ENCODE data around the gene PDAP1.

The PDAP1 gene

GRCh38 chr7:99429756-99430155 lies 21.4 kb upstream of the PDAP1 start:
- Histone ChIP-seq H3K4me1 (no peaks in the 10 kb centered on the region), H3K27ac (no peak overlapping the region), H3K4me3 (no peak overlapping the region), H3K36me3 (peaks cover 39 to 95% (median 60%) of the 10 kb centered on the region in 3 donors), H3K27me3 (no peaks in the 10 kb centered on the region), H3K9me3 (no peaks in the 10 kb centered on the region)
- intact Hi-C loops (cut with DNase I; ENCODE audit: low total_unique reads), result no loop called here
- TF ChIP-seq, protein P1, sequence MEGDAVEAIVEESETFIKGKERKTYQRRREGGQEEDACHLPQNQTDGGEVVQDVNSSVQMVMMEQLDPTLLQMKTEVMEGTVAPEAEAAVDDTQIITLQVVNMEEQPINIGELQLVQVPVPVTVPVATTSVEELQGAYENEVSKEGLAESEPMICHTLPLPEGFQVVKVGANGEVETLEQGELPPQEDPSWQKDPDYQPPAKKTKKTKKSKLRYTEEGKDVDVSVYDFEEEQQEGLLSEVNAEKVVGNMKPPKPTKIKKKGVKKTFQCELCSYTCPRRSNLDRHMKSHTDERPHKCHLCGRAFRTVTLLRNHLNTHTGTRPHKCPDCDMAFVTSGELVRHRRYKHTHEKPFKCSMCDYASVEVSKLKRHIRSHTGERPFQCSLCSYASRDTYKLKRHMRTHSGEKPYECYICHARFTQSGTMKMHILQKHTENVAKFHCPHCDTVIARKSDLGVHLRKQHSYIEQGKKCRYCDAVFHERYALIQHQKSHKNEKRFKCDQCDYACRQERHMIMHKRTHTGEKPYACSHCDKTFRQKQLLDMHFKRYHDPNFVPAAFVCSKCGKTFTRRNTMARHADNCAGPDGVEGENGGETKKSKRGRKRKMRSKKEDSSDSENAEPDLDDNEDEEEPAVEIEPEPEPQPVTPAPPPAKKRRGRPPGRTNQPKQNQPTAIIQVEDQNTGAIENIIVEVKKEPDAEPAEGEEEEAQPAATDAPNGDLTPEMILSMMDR (IDR thresholded peaks at IDR 0.05), result no peak
- no peak for DNase-seq

DNA sequence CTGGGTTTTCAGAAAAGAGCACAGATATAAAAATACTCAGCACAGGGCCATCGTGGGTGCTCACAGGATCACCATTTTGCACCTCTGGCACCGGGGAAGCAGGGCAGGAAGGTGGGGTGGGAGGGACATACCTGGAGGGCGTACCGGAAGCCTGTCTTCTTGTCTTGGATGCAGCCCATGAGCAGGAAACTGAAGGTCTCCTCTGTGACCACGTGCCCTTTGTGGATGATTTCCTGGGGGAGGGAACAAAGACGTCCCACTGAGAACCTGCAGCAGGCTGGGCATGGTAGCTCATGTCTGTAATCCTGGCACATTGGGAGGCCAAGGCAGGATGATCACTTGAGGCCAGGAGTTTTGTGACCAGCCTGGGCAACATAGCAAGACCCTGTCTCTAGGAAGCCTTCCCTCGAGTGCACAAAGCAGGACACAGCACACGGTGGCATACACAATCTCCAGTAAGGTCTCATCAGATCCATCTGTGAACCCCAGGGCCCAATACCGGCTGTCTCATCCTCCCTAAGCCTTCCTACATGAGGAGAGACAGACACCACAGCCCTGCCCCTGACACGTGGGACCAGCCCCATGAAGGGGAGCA lies 20.7 kb upstream of the PDAP1 start:
- peaks cover 38 to 95% (median 60%) of the 10 kb centered on the region in 3 donors for H3K36me3 ChIP-seq
- no peaks in the 10 kb centered on the region for H3K9me3 ChIP-seq
- H3K4me3 ChIP-seq, result no peak overlapping the region
- no peaks in the 10 kb centered on the region for H3K27me3 ChIP-seq
- no peak overlapping the region for H3K27ac ChIP-seq
- TF ChIP-seq, protein P1 (IDR thresholded peaks at IDR 0.05), result no peak
- intact Hi-C loops (cut with DNase I; ENCODE audit: low total_unique reads), result no loop called here
- DNase-seq, result no peak
- no peaks in the 10 kb centered on the region for H3K4me1 ChIP-seq

DNA sequence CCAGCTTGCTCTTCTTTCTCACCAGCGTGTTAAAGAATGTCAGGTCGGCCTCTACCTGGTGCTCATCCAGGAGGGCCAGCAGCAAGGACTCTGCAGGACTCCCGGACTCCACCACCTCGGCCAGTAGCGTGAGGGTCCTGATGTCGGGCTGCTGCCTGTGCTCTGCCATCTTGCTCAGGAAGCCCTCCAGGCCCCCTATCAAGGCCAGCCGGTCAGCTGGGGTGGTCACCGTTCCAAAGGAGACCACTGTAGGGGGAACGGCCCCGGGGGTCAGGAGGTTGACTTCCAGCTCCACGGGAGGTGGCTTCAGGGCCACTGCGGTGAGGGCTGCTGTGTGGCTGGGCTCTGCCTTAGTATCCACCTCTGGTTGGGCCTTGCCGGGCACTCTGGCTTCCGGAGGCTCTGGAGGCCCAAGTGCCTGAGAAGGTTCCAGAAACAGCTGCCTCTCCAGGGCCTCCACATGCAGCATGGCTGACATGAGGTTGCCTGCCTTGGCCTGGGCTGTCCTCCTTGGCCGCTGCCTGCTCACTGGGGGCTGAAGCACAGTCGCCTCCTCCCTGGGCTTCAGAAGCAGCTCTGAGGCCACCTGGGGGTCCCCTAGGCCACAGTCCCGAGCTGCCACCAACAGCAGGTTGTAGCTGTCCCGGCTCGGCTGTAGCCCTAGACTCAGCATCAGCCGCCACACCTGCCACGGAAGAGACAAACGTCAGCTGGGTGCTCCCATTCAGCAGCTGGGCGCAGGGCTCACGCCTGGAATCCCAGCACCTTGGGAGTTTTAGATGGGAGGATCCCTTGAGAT lies 16.7 kb upstream of the PDAP1 start:
- no peaks in the 10 kb centered on the region for H3K4me1 ChIP-seq
- no peak overlapping the region for H3K4me3 ChIP-seq
- intact Hi-C loops (cut with DNase I; ENCODE audit: low total_unique reads), result no loop called here
- no peaks in the 10 kb centered on the region for H3K27me3 ChIP-seq
- no peak overlapping the region for H3K27ac ChIP-seq
- H3K9me3 ChIP-seq, result no peaks in the 10 kb centered on the region
- TF ChIP-seq, protein P1 (IDR thresholded peaks at IDR 0.05), result no peak
- peaks cover 39 to 94% (median 48%) of the 10 kb centered on the region in 3 donors for H3K36me3 ChIP-seq
- no peak for DNase-seq

DNA sequence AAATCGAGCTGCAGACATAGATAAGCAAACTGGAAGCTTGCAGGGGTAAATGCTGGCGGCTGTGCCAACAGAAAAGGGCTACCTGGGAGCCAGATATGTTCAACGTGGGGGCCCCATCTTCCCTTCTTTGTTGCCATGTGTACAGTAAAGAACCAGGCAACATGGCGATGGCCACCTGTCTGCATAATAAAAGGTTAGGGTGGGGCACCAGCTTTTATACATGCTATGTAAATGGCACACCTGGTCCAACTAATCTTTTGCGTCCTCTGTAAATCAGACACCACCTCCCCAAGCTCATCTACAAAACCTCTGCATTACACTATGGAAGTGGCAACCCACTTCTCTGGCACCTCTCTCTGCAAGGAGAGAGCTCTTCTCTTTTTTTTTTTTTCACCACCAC lies 14.2 kb upstream of the PDAP1 start:
- Histone ChIP-seq H3K36me3 (peaks cover 53 to 95% (median 56%) of the 10 kb centered on the region in 3 donors), H3K27me3 (no peaks in the 10 kb centered on the region), H3K4me1 (no peaks in the 10 kb centered on the region), H3K27ac (no peak overlapping the region), H3K4me3 (no peak overlapping the region), H3K9me3 (no peaks in the 10 kb centered on the region)
- no peak for DNase-seq
- TF ChIP-seq, protein P1 (IDR thresholded peaks at IDR 0.05), result no peak
- intact Hi-C loops (cut with DNase I; ENCODE audit: low total_unique reads), result no loop called here

DNA sequence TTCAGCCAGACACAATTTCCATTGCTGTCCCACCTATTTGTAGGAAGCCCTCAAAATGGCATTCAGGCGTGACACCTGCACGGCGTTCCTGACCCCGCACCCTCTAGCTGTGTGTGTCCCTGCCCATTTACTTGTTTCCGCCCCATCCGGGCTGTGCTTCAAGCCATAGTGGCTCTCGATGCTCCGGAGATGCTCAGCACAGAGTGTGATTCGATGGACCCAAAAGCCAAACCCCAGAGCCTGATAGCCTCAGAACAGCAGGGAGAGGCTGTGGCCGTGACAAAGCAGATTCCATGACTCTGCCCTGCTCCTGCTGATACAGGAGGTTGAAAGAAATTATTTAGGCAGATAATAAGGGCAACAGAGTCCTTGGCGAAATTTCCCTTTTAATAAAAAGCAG lies 13.8 kb upstream of the PDAP1 start:
- intact Hi-C loops (cut with DNase I; ENCODE audit: low total_unique reads), result no loop called here
- H3K4me1 ChIP-seq, result no peaks in the 10 kb centered on the region
- no peak overlapping the region for H3K27ac ChIP-seq
- no peak overlapping the region for H3K4me3 ChIP-seq
- H3K36me3 ChIP-seq, result peaks cover 58 to 97% (median 60%) of the 10 kb centered on the region in 3 donors
- no peak for DNase-seq
- H3K9me3 ChIP-seq, result no peaks in the 10 kb centered on the region
- no peaks in the 10 kb centered on the region for H3K27me3 ChIP-seq
- TF ChIP-seq, protein P1 (IDR thresholded peaks at IDR 0.05), result no peak

Measured in tibial artery (tissue), 4 donors.